CD4-positive, alpha-beta T cell treated with Interleukin-4 for 4 hours (primary cell): ENCODE data around the gene ISLR.

Experiments used
- DNase-seq: peaks from one replicate; pipeline ENCODE4 v3.0.0-alpha.2; 2020

Gene ISLR

DNA sequence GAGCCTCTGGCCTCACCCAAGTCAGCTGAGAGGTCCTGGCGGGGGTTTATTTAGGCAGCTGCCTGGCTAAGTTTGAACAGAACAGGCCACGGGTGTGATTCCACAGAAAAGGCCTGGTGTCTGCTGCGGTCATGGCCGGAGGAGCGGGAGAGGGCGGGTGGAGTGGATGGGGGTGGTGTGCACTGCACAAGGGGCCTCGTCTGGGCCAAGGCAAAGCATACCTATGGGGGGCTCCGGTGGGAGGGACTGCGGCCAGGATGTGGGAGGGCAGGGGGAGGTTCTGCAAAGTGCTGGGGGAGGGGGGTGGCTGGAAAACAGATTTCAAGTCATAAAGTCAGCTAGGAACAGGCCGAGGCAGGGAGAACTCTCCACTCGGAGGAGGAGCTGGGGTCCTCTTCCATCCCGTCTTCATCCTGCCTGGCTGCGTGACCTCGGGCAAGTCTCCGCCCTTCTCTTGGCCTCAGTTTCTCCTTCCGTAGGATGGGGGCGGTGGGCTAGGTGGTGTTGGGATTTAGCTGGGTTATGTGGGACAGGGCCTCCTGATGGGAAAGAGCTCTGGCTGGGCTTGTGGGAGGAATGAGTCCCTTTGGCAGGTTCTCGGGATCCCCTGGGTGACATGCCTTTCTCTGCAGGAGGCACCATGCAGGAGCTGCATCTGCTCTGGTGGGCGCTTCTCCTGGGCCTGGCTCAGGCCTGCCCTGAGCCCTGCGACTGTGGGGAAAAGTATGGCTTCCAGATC, 878 bp downstream of the ISLR start:
- DNase-seq, result no peak

- DNase-seq, result no peak
Measured at GRCh38 chr15:74174958-74175253, 1.4 kb downstream of the ISLR start.

DNA sequence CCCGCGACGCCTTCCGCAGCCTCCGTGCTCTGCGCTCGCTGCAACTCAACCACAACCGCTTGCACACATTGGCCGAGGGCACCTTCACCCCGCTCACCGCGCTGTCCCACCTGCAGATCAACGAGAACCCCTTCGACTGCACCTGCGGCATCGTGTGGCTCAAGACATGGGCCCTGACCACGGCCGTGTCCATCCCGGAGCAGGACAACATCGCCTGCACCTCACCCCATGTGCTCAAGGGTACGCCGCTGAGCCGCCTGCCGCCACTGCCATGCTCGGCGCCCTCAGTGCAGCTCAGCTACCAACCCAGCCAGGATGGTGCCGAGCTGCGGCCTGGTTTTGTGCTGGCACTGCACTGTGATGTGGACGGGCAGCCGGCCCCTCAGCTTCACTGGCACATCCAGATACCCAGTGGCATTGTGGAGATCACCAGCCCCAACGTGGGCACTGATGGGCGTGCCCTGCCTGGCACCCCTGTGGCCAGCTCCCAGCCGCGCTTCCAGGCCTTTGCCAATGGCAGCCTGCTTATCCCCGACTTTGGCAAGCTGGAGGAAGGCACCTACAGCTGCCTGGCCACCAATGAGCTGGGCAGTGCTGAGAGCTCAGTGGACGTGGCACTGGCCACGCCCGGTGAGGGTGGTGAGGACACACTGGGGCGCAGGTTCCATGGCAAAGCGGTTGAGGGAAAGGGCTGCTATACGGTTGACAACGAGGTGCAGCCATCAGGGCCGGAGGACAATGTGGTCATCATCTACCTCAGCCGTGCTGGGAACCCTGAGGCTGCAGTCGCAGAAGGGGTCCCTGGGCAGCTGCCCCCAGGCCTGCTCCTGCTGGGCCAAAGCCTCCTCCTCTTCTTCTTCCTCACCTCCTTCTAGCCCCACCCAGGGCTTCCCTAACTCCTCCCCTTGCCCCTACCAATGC, 2.0 kb downstream of the ISLR start:
- no peak for DNase-seq

GRCh38 chr15:74176262-74177214, 3.0 kb downstream of the ISLR start:
- no peak for DNase-seq

- DNase-seq, result no peak
Measured at GRCh38 chr15:74178326-74179100, 5.0 kb downstream of the ISLR start.

DNA sequence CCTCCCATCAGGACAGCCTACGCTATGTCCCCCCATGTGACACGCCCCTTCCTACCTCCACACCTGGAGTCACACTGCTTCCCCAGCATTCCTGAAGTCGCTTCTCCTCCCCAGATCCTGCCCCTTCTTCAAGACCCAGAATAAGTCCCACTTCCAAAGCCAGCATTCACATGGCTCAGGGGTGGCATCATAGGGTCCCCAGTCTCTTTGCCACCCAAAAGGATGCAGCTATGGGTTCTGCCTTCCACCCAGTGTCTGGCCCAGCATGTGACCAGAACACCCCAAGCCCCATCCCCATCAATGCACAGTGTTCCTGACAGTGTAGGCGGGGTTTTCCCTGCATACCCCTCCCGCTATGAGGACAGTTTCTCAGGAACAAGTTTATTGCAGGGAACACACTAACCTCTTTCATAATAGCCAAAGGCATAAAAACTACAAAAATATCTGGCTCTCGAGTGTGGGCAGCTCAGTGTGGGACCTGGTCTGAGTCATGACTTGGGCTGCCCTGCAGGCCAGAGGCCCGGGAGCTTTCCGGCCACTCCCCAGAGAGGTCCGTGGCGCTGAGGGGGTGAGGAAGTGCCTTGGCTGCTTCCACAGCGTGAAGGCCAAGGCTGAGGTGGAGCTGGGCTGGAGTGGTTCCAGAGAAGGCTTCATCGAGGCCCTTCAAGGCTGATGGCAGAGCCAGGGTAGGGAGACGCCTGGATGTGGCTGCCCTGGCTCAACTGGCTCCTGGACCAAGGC, 5.8 kb downstream of the ISLR start:
- DNase-seq, result no peak

DNA sequence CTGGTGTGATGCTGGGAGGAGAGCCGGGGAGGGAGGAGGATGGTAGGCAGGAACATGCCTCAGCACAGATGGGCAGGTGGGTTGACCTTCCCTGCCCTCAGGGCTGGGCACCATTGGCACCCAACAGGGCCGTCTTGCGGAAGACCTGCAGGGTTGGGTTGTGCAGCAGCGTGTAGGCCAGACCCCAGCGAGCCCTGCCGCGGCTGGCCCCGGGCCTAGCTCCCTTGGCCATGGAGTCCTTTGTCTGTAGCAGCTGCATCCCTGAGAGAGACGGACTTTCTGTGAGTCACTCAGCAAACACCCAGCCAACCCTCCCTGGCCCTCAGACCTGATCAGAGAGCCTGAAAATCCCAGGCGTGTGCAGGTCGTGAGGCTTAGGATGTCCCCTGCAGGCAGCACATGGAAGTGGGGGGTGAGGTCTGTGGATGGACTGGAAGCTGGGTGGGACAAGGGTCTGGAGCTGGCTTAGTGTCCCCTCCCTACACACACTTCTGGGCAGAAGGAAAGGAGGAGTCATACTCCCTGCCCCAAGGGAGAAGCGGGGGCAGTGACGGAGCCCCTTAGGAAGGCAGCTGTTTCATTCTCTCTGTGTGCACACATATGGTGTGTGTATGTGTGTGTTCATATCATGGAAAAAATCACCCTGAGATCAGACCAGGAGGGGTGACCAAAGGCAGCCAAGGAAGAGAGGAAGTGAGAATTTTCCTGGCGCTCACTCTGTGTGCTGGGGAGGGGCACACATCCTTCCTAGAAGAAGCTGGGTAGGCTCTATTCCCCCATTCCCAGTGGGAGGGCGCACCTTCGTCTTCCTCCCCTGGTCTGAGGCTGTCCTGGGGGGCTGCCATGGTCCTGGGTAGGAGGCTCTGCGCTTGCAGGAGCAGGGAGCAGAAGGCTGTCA, 6.7 kb downstream of the ISLR start:
- no peak for DNase-seq

DNA sequence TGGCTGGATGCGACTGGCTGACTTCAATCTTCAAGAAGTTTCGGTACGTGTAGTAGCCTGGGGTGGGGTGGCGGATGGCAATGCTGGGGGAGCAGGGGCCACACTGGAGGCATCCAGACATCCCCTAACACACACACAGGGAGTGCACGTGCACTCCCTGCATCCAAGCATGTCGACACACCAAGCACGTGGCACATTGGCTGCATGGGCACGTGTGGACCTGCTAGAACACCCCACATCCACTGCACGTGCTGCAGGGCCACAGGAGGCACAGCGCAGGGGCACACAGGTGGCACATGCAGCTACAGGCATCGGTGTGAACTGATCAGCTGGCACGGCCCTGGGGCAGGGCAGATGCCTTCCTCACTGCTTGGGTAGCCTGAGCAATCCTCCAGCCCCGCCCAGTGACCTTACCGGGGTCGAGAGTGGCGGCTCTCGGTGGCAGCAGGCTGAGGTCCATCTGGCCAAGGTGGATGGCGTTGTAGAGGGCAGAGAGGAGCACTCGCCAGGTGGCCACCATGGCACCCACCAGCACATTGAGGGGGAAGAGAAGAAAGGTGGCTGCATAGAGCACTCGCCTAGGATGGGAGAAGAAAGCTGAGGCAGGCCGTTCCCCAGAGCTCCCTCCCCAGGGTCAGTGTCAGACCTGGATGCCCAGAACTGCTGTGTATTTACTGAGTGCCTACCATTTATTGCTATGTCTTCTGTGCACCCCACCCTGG, 7.5 kb downstream of the ISLR start:
- DNase-seq, result no peak

DNA sequence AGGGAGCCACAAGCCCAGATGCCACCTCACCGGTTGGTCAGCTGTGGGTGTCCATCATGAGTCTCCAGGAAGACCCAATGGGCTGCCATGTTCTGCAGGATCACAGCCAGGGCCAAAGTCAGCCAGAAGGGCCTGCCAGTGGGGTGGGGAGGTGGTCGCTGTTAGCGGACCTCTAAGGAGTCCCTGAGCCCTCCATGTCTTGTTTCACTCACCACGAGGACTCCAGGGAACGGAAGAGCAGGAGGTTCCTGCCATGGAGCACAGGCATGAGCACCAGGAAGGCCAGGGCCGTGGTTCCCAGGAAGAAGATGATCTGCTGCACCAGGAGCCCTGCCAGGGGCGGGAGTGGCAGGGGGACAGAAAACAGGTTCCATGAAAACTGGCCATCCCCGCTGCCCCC, 8.6 kb downstream of the ISLR start:
- no peak for DNase-seq

DNA sequence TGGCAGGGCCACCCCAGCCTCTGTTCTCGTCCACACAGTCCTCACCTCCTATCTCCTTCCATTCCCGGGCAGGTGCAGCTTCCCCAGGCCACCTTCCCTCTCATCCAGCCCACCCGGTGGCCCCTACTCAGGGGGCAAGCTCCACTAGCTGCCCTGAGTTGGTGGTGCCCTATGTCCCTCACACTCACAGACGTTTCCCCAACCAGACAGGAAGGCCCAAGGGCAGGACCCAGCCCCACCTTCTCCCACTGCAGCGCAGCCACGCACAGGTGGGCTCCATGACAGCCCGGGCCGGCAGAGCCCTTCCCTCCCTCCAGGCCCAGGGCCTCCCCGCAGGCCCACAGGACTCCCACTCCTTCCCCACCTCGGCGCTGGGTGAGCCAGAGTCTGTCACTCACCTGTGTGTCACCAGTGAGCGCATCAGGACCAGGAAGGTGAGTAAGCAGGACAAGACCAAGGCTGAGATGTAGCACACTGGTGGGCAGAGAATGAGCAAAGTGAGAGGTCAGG, 11.1 kb downstream of the ISLR start:
- no peak for DNase-seq

DNA sequence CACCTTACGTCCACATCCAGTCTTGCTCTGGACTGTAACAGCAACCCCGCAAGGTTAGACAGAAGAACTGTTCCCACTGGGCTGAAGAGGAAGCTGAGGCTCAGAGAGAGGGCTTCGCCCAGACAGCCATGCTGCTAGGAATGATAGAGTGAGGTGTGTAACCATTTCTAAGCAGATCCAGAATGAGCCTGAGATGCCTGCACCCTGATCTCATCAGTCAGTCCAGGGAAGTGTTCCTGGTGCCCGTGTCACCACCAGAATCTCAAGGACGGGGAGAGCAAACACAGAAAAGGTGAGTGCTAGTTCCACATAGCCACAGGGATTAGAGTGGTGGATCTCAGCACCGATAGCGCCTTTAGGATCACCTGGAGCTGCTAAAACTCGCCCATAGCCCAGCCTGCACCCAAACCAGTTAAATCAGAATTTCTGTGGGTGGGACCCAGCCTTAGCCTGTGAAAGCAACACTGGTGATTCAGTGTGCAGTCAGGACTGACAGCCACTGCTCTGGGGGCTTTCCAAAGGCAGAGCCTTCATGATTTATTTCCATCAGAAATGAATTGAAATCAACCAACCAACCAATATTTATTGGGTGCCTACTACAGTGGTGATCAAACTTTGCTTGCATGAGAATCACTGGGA, 12.3 kb downstream of the ISLR start:
- DNase-seq, result no peak

DNA sequence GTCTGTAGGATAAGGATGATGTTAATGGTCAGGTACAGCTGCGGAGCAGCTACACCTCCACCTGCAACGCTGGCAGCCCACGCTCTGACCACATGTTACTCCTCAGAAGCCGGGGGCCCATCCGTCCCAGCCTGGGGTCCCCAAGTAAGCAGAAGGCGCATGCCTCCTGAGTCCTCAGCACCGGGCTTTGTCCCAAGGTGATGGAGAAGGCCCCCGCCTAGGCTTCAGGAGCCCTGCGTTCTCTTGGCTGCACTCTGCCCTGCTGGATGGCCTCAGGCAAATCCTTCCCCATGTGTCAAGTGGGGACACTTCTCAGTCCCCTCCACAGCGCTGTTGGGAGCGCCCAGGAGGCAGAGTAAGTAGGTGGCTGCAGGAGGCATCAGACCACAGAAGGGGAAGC, 14.7 kb downstream of the ISLR start:
- no peak for DNase-seq

DNA sequence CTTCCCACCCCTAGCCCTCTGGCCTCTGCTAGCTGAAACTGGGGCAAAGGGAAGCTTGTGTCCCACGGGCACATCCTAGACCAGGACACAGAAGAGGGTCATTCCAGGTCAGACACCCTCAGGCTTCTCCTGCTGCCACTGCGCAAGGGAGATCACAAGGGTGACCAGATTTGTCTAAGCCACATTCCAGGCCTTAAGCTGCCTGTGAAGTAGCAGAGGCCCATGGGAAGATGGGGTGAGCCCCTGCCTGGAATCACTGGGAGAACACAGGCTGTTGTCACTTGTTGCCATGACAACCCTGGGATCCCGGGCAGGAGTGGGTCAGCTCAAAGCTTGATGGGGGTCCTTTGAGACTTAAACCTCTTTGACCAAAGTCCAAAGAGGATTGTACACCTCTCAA, 18.3 kb downstream of the ISLR start:
- no peak for DNase-seq

DNA sequence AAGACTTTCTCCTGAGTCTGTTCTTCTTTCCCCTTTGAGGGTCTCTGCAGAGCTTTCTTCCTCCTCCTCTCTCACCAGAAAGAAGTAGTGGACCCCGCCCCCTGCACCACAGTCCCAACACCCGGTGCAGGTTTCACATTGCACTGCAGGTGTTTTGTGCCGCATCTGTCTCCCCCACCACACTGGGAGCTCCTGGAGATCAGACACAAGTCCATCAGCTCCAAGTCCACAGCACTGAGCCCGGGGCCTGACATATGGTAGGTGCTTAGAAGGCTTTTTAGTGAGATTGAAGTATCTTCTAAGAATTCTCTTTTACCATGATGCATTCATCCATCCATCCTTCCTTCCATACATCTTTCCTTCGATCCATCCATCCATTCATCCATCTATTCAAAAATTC, 19.2 kb downstream of the ISLR start:
- no peak for DNase-seq

GRCh38 chr15:74193299-74193718, 19.8 kb downstream of the ISLR start:
- no peak for DNase-seq

GRCh38 chr15:74193905-74194304, 20.4 kb downstream of the ISLR start:
- DNase-seq, result no peak

GRCh38 chr15:74194572-74195559, 21.4 kb downstream of the ISLR start:
- DNase-seq, result no peak

DNA sequence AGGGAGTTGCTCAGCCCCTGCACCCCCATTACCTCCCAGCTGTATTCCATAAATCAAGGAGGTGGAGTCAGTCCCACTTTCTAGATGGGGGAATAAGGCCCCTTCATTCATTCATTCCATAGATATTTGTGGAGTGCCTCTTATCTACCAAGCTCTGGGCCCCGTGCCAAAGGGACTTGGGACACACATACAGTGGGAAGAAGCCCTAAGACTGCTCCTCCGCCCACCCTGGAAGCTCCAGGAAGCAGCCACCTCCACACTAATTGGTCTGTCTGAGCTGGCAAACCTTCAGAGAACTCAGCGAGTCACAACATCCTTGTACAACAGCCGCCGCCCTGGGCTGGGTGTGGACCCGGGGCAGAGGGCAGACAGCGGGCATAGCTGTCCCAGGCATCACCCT, 22.7 kb downstream of the ISLR start:
- no peak for DNase-seq
